AG04450 (cell line): Measurements from ENCODE around the gene STOX1. TPM values are rescaled to one million over a fixed set of nuclear protein-coding genes. Genes with fewer than 3 reads are reported as not detected.
"Not testable (repeated sequence)": the region's sequence is repeated elsewhere in the genome, so short reads cannot be mapped to it uniquely, and the experiment has no call there.

Experiments used
- CTCF ChIA-PET: fragments of 300-600, 350-600 bp; formaldehyde crosslinking; extraction: SDS; loops from one replicate; lab custom pipeline; 2022; ENCODE audit warnings: antibody characterized with exemption, inconsistent platforms; lab: Charles Lee
- POLR2A ChIA-PET: fragments of 350-600 bp; formaldehyde crosslinking; extraction: SDS; loops from one replicate; lab custom pipeline; 2021; ENCODE audit warnings: antibody characterized with exemption, inconsistent platforms; lab: Yijun Ruan, JAX
- DNase-seq: peaks from one replicate; pipeline ENCODE4 v3.0.0-alpha.2; 2011; ENCODE audit warnings: low read depth, low spot score
- H3K27ac ChIP-seq: one replicate; pipeline ENCODE4 v1.5.1; 2012; ENCODE audit warnings: low read depth, low read length, control low read depth
- H3K27me3 ChIP-seq: one replicate; pipeline ENCODE4 v1.6.0; 2012; ENCODE audit warnings: low read length; ENCODE audit not compliant: control insufficient read depth, insufficient read depth
- H3K4me3 ChIP-seq: 2 replicates; pipeline ENCODE4 v1.5.1; 2011; ENCODE audit warnings: mild to moderate bottlenecking, low read depth, low read length, control low read depth
- H3K9me3 ChIP-seq: 2 replicates; pipeline ENCODE4 v1.5.1; 2012; ENCODE audit warnings: low read length; ENCODE audit not compliant: control insufficient read depth, insufficient read depth
- polyA plus RNA-seq: library from polyadenylated mRNA; depleted of rRNA; stranded (reverse); fragments of >200 nt; gene quantifications from 2 replicates; pipeline ENCODE4 v1.2.3, GENCODE V29; 2011; rRNA removed
- small RNA-seq: library from RNA; depleted of rRNA; stranded (forward); fragments of <200 nt; gene quantifications from one replicate; pipeline ENCODE3, GENCODE V24; 2012; ENCODE audit warnings: low read depth; ENCODE audit not compliant: insufficient read length
- TF ChIP-seq, protein P1 (sequence below): IDR thresholded peaks from 2 replicates; pipeline ENCODE4 v1.5.1; 2011; ENCODE audit warnings: low read depth, low read length, control low read depth, inconsistent platforms

STOX1 gene
- polyA plus RNA-seq, 1 experiment: 0.12 TPM

DNA sequence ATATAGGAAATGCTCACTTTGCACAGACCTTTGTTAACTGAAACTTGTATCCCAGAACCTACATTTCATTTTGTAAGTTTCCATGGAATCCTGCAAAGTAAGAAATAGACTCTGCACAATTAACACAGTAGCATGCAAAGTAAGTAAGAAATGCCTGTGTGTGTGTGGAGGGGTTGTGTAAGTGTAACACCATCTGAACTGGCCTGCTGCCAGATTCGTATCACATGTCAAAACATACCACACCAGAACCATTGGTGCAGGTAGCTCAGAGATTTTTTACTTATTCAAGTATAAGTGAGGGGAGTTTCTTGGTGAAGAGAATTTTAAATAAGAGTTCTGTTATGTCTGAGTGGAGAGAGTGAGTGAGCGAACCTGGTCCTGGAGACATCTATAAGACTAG lies 110.8 kb downstream of the STOX1 start:
- TF ChIP-seq, protein P1, sequence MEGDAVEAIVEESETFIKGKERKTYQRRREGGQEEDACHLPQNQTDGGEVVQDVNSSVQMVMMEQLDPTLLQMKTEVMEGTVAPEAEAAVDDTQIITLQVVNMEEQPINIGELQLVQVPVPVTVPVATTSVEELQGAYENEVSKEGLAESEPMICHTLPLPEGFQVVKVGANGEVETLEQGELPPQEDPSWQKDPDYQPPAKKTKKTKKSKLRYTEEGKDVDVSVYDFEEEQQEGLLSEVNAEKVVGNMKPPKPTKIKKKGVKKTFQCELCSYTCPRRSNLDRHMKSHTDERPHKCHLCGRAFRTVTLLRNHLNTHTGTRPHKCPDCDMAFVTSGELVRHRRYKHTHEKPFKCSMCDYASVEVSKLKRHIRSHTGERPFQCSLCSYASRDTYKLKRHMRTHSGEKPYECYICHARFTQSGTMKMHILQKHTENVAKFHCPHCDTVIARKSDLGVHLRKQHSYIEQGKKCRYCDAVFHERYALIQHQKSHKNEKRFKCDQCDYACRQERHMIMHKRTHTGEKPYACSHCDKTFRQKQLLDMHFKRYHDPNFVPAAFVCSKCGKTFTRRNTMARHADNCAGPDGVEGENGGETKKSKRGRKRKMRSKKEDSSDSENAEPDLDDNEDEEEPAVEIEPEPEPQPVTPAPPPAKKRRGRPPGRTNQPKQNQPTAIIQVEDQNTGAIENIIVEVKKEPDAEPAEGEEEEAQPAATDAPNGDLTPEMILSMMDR: no peak
- POLR2A ChIA-PET: interaction anchor here (0.7 kb wide), 1 partner anchor 130 kb away, joined by 6 read pairs; no protein-coding TSS in a partner anchor
- DNase-seq: no peak
- Histone ChIP-seq H3K27me3 (no peaks in the 10 kb centered on the region), H3K27ac (no peak overlapping the region), H3K9me3 (no peaks in the 10 kb centered on the region), H3K4me3 (no peak overlapping the region)
- CTCF ChIA-PET: interaction anchor here (0.7 kb wide), 1 partner anchor 166 kb away, joined by 3 read pairs; no protein-coding TSS in a partner anchor

DNA sequence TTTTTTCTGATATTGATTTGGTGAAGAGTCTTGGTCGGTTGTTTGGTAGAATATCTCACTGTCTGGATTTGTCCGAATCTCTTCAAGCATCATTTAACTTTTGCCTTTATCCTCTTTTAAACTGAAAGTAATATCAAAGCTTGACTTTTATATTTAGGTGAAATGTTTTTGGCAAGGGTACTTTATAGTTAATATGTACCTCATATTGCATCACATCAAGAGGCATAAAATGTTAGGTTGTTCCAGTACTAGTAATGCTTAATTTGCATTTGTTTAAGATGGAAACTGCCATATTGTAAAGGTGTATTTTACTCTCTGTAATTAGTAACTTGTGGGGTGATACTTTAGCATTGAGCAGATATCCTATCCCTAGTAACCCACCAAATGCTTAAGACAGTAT lies 111.6 kb downstream of the STOX1 start:
- ChIA-PET CTCF (no interaction called here), POLR2A (no interaction called here)
- Histone ChIP-seq H3K4me3 (no peak overlapping the region), H3K27me3 (no peaks in the 10 kb centered on the region), H3K27ac (no peak overlapping the region), H3K9me3 (no peaks in the 10 kb centered on the region)
- no peak for DNase-seq
- TF ChIP-seq, protein P1: no peak

DNA sequence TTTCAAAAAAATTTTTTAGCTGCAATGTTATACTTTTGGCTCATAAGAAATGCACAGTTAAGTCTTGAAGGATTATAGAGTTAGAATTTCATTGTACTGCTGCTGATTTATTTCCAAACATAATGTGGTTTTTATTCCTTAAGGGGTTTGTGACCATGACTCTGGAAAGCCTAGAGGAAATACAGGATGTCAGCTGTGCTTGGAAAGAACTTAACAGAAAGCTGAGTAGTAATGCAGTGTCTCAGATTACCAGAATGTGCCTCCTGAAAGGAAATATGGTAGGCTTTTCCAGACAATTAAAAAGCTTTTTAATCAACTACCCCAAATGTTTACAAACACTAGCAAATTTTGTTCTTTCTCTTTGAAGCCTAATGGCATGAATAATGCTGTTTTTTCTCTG lies 113.6 kb downstream of the STOX1 start:
- H3K9me3 ChIP-seq, H3K27me3 ChIP-seq, DNase-seq, H3K4me3 ChIP-seq, POLR2A ChIA-PET, CTCF ChIA-PET, H3K27ac ChIP-seq: not testable (repeated sequence)

Small RNA genes lying within 50 kb of the gene (small RNA-seq; reads per million reads assigned to genes)
- gene RNU6-571P (not detected), gene RNU6-697P (not detected)

Other genes with a start within 250 kb of the STOX1 start
- 58.9 and 69.9 TPM in 2 replicates for gene CCAR1, start 106.3 kb upstream of the STOX1 start, polyA plus RNA-seq
- gene DDX50, start 73.8 kb downstream of the STOX1 start, polyA plus RNA-seq: 40.9 and 60.8 TPM in 2 replicates
- gene DDX21, start 128.6 kb downstream of the STOX1 start, polyA plus RNA-seq: 46.5 and 62.3 TPM in 2 replicates
- gene KIFBP, start 161.3 kb downstream of the STOX1 start, polyA plus RNA-seq: 38.5 and 53.9 TPM in 2 replicates